Chondrocyte (in vitro differentiated cells): ENCODE measurements around the gene TRPV4. TPM values are rescaled to one million over a fixed set of nuclear protein-coding genes. Genes with fewer than 3 reads are reported as not detected.

Source experiments
- DNase-seq: peaks from one replicate; pipeline ENCODE4 v3.0.0; 2021; ENCODE audit warnings: mixed read lengths, low spot score
- H3K27ac Mint-ChIP-seq: one replicate; pipeline ENCODE4 v1.8.0; 2021; ENCODE audit warnings: mild to moderate bottlenecking, moderate library complexity, mixed read lengths; ENCODE audit not compliant: unreplicated experiment
- H3K27me3 Mint-ChIP-seq: 2 replicates; pipeline ENCODE4 v1.8.0; 2021; ENCODE audit warnings: low read depth, mixed read lengths
- H3K36me3 Mint-ChIP-seq: 2 replicates; pipeline ENCODE4 v1.8.0; 2021; ENCODE audit warnings: low read depth, mixed read lengths
- H3K4me1 Mint-ChIP-seq: 2 replicates; pipeline ENCODE4 v1.8.0; 2021; ENCODE audit warnings: low read depth, mild to moderate bottlenecking, mixed read lengths
- H3K4me3 Mint-ChIP-seq: one replicate; pipeline ENCODE4 v1.8.0; 2021; ENCODE audit warnings: mild to moderate bottlenecking, moderate library complexity, mixed read lengths; ENCODE audit not compliant: unreplicated experiment
- H3K9me3 Mint-ChIP-seq: 2 replicates; pipeline ENCODE4 v1.8.0; 2021; ENCODE audit warnings: low read depth, mixed read lengths
- CTCF ChIP-seq: fragments of 200-600 bp; sonication (generic); IDR thresholded peaks from 2 replicates; pipeline ENCODE4 v1.5.0; 2021; ENCODE audit warnings: antibody characterized with exemption, mild to moderate bottlenecking, moderate library complexity
- total RNA-seq: library from RNA; stranded (reverse); gene quantifications from 3 replicates; pipeline ENCODE4 v1.2.1, GENCODE V29; 2021

Gene TRPV4
- total RNA-seq, 1 donor from 2014 or later = 2.2 TPM

- DNase-seq = no peak
- no peaks in the 10 kb centered on the region for H3K4me1 Mint-ChIP-seq
- no peak overlapping the region for H3K4me3 Mint-ChIP-seq
- no peaks in the 10 kb centered on the region for H3K9me3 Mint-ChIP-seq
- H3K27me3 Mint-ChIP-seq = peaks cover 7% of the 10 kb centered on the region
- no peaks in the 10 kb centered on the region for H3K36me3 Mint-ChIP-seq
- H3K27ac Mint-ChIP-seq = no peak overlapping the region
- peak; percentile 57 for TF ChIP-seq CTCF
These were observed 35.1 kb downstream of the TRPV4 start for GRCh38 chr12:109797905-109798669.

GRCh38 chr12:109796057-109796456 lies 37.1 kb downstream of the TRPV4 start:
- no peak for TF ChIP-seq CTCF
- H3K4me3 Mint-ChIP-seq = no peak overlapping the region
- no peak overlapping the region for H3K27ac Mint-ChIP-seq
- H3K27me3 Mint-ChIP-seq = peaks cover 9% of the 10 kb centered on the region
- no peaks in the 10 kb centered on the region for H3K36me3 Mint-ChIP-seq
- H3K9me3 Mint-ChIP-seq = no peaks in the 10 kb centered on the region
- no peak for DNase-seq
- no peaks in the 10 kb centered on the region for H3K4me1 Mint-ChIP-seq

GRCh38 chr12:109795023-109795422 lies 38.2 kb downstream of the TRPV4 start:
- no peak for TF ChIP-seq CTCF
- no peak overlapping the region for H3K27ac Mint-ChIP-seq
- no peak overlapping the region for H3K4me3 Mint-ChIP-seq
- H3K4me1 Mint-ChIP-seq = no peaks in the 10 kb centered on the region
- DNase-seq = no peak
- no peaks in the 10 kb centered on the region for H3K36me3 Mint-ChIP-seq
- no peaks in the 10 kb centered on the region for H3K9me3 Mint-ChIP-seq
- peaks cover 9% of the 10 kb centered on the region for H3K27me3 Mint-ChIP-seq

- Mint-ChIP-seq H3K4me3 (no peak overlapping the region), H3K4me1 (no peaks in the 10 kb centered on the region), H3K27me3 (peaks cover 9% of the 10 kb centered on the region), H3K9me3 (no peaks in the 10 kb centered on the region), H3K36me3 (no peaks in the 10 kb centered on the region), H3K27ac (no peak overlapping the region)
- TF ChIP-seq CTCF = no peak
- no peak for DNase-seq
These were observed 39.2 kb downstream of the TRPV4 start for GRCh38 chr12:109793826-109794501.

- Mint-ChIP-seq H3K9me3 (no peaks in the 10 kb centered on the region), H3K27me3 (peaks cover 9% of the 10 kb centered on the region), H3K27ac (no peak overlapping the region), H3K36me3 (no peaks in the 10 kb centered on the region), H3K4me1 (no peaks in the 10 kb centered on the region), H3K4me3 (no peak overlapping the region)
- TF ChIP-seq CTCF = no peak
- no peak for DNase-seq
These were observed 39.8 kb downstream of the TRPV4 start for GRCh38 chr12:109793411-109793810.
